Astrocyte of the cerebellum (primary cell): ENCODE measurements around the gene RNASEL.

Source experiments
- DNase-seq: peaks from one replicate; pipeline ENCODE4 v3.0.0-alpha.2; 2011; ENCODE audit warnings: low read depth
- H3K4me3 ChIP-seq: 2 replicates; pipeline ENCODE4 v1.5.1; 2011; ENCODE audit warnings: mild to moderate bottlenecking, low read depth, low read length, moderate library complexity
- in situ Hi-C: cut with HindIII; loops from 2 replicates; pipeline ENCODE4 v1.10.0; 2017; ENCODE audit warnings: low sequenced_read_pairs
- TF ChIP-seq, protein P1 (sequence below): IDR thresholded peaks from 2 replicates; pipeline ENCODE4 v1.5.1; 2012; ENCODE audit warnings: low read length, low read depth, moderate library complexity, mild to moderate bottlenecking; ENCODE audit errors: missing control alignments

The RNASEL gene

GRCh38 chr1:182628657-182629056 is 39.6 kb upstream of the RNASEL start:
- in situ Hi-C loops: no loop called here
- H3K4me3 ChIP-seq: no peak overlapping the region
- TF ChIP-seq, protein P1, sequence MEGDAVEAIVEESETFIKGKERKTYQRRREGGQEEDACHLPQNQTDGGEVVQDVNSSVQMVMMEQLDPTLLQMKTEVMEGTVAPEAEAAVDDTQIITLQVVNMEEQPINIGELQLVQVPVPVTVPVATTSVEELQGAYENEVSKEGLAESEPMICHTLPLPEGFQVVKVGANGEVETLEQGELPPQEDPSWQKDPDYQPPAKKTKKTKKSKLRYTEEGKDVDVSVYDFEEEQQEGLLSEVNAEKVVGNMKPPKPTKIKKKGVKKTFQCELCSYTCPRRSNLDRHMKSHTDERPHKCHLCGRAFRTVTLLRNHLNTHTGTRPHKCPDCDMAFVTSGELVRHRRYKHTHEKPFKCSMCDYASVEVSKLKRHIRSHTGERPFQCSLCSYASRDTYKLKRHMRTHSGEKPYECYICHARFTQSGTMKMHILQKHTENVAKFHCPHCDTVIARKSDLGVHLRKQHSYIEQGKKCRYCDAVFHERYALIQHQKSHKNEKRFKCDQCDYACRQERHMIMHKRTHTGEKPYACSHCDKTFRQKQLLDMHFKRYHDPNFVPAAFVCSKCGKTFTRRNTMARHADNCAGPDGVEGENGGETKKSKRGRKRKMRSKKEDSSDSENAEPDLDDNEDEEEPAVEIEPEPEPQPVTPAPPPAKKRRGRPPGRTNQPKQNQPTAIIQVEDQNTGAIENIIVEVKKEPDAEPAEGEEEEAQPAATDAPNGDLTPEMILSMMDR: no peak
- no peak for DNase-seq

- in situ Hi-C loops: no loop called here
- TF ChIP-seq, protein P1: no peak
- H3K4me3 ChIP-seq: no peak overlapping the region
- no peak for DNase-seq
Observed at GRCh38 chr1:182627622-182628021, 38.6 kb upstream of the RNASEL start.

- no peak overlapping the region for H3K4me3 ChIP-seq
- DNase-seq: no peak
- TF ChIP-seq, protein P1: no peak
- in situ Hi-C loops: no loop called here
Observed at GRCh38 chr1:182626527-182626926, 37.5 kb upstream of the RNASEL start.

- in situ Hi-C loops: no loop called here
- no peak overlapping the region for H3K4me3 ChIP-seq
- TF ChIP-seq, protein P1: no peak
- DNase-seq: no peak
Observed at GRCh38 chr1:182625719-182626504, 36.9 kb upstream of the RNASEL start.

GRCh38 chr1:182625024-182625423 is 36.0 kb upstream of the RNASEL start:
- H3K4me3 ChIP-seq: no peak overlapping the region
- in situ Hi-C loops: no loop called here
- TF ChIP-seq, protein P1: no peak
- DNase-seq: no peak

GRCh38 chr1:182624577-182624976 is 35.5 kb upstream of the RNASEL start:
- TF ChIP-seq, protein P1: no peak
- no peak overlapping the region for H3K4me3 ChIP-seq
- in situ Hi-C loops: no loop called here
- no peak for DNase-seq
